Erythroblast (primary cell): ENCODE measurements around the gene FAM186B.

Experiments
- GATA1 ChIP-seq: IDR thresholded peaks from 2 replicates; pipeline ENCODE4 v1.6.1; 2011; ENCODE audit warnings: low read depth, mild to moderate bottlenecking, control low read depth, low read length, moderate library complexity
- POLR2A ChIP-seq: IDR thresholded peaks from 2 replicates; pipeline ENCODE4 v1.6.1; 2011; ENCODE audit warnings: mild to moderate bottlenecking, low read length

DNA sequence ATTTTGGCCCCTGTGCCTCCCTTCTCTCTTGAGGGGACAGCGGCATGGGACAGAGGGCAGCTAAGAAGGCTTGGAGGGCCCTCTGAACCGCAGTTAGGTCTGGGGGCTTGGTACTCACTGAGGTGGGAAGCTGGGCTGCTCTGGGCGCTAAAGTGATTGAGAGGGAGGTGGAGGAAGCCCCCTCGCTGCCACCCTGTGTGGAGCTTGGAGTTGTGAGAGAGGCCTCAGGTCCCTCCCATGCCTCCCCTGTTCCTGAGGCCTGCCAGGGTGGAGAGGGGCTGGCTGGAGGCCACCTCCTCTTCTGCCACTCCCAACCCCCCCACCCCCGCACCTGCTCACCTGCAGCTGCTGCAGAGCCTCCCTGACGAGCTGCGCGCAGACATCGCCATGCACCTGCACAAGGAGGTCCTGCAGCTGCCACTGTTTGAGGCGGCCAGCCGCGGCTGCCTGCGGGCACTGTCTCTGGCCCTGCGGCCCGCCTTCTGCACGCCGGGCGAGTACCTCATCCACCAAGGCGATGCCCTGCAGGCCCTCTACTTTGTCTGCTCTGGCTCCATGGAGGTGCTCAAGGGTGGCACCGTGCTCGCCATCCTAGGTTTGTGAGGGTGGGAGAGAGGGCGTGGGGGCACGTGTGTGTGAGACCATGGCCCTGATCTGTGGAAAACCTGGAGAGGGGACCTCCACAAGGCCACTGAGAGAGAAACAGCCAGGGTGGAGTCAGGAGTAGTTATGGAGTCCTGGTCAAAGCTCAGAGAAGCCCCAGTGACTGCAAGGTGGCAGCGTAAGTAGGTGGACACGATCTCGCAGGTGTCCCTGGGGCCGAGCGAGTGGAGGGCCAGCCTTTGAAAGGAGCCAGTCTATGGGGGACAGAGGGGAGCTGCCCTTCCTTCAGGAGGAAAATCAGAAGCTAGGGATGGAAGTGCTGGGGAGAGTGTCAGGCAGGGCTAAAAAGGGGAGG lies 55.4 kb downstream of the FAM186B start:
- TF ChIP-seq GATA1, result no peak
- TF ChIP-seq POLR2A, result no peak
